GM23338 (cell line): ENCODE measurements around the gene NPHS1.

ENCODE experiments used
- CREB1 ChIP-seq: fragments of 250-450 bp; sonication (Bioruptor Pico); IDR thresholded peaks from 2 replicates; pipeline ENCODE4 v1.5.0; 2020; ENCODE audit warnings: low read depth, mild to moderate bottlenecking, moderate library complexity
- CTCF ChIP-seq, 2 experiments: fragments of 200-600 bp in 1 of 2; sonication (generic) in 1 of 2; conservative IDR thresholded peaks; 2 replicates each; pipeline versions ENCODE4 v1.5.1 to v1.6.1; 2016 to 2017; ENCODE audit warnings: antibody characterized with exemption in 2 of 2, low read depth in 2 of 2, mild to moderate bottlenecking in 2 of 2, moderate library complexity in 1 of 2
- ETS1 ChIP-seq: IDR thresholded peaks from 2 replicates; pipeline ENCODE4 v1.6.1; 2016; ENCODE audit warnings: antibody characterized with exemption
- EZH2 ChIP-seq: fragments of 200-600 bp; sonication (generic); IDR thresholded peaks from one replicate; pipeline ENCODE4 v1.8.0; 2017; ENCODE audit warnings: antibody characterized with exemption, mild to moderate bottlenecking, low read depth; ENCODE audit not compliant: unreplicated experiment
- EZH2phosphoT487 ChIP-seq: fragments of 200-600 bp; sonication (generic); IDR thresholded peaks from one replicate; pipeline ENCODE4 v1.8.1; 2018; ENCODE audit warnings: antibody characterized with exemption; ENCODE audit not compliant: unreplicated experiment
- NANOG ChIP-seq: IDR thresholded peaks from 2 replicates; pipeline ENCODE4 v1.6.1; 2016; ENCODE audit warnings: antibody characterized with exemption, borderline replicate concordance
- POLR2AphosphoS5 ChIP-seq: IDR thresholded peaks from 2 replicates; pipeline ENCODE4 v1.6.1; 2016; ENCODE audit warnings: antibody characterized with exemption, low read depth
- REST ChIP-seq: IDR thresholded peaks from one replicate; pipeline ENCODE4 v1.6.1; 2018; ENCODE audit warnings: antibody characterized with exemption; ENCODE audit not compliant: unreplicated experiment
- STAT1 ChIP-seq: IDR thresholded peaks from one replicate; pipeline ENCODE4 v1.6.1; 2016; ENCODE audit warnings: antibody characterized with exemption; ENCODE audit not compliant: unreplicated experiment
- ZNF114 ChIP-seq: fragments of 250-450 bp; sonication (Bioruptor Pico); IDR thresholded peaks from 2 replicates; pipeline ENCODE4 v1.5.0; 2020; ENCODE audit warnings: mild to moderate bottlenecking, moderate library complexity
- ZNF331 ChIP-seq: fragments of 250-450 bp; sonication (Bioruptor Pico); IDR thresholded peaks from 2 replicates; pipeline ENCODE4 v1.5.0; 2020; ENCODE audit warnings: low read depth, mild to moderate bottlenecking, moderate library complexity

GRCh38 chr19:35788205-35788960, 63.9 kb downstream of the NPHS1 start:
- no peak for TF ChIP-seq POLR2AphosphoS5
- no peak for TF ChIP-seq CTCF (conservative IDR thresholded peaks at IDR 0.05; ENCODE audit: low read depth in 2 of 2)
- TF ChIP-seq EZH2phosphoT487 = no peak
- no peak for TF ChIP-seq EZH2
- no peak for TF ChIP-seq NANOG
- no peak for TF ChIP-seq REST
- no peak for TF ChIP-seq STAT1
- no peak for TF ChIP-seq ZNF114
- TF ChIP-seq CREB1 (CRISPR knock-in tag) = no peak
- no peak for TF ChIP-seq ETS1
- TF ChIP-seq ZNF331 (CRISPR knock-in tag) = no peak
